ENCODE measurements around the gene MKRN2OS. TPM values are rescaled to one million over a fixed set of nuclear protein-coding genes. Genes with fewer than 3 reads are reported as not detected.

MKRN2OS gene
- polyA plus RNA-seq, 6 donors from 2014 or later: not detected

- ATAC-seq (ENCODE audit: low read depth in 2 of 2): no peak
- DNase-seq: no peak
- no peak overlapping the region for H3K27ac Mint-ChIP-seq
- H3K4me3 Mint-ChIP-seq: no peak overlapping the region
- H3K27me3 Mint-ChIP-seq: no peaks in the 10 kb centered on the region
- H3K36me3 Mint-ChIP-seq: peaks cover 9 to 17% of the 10 kb centered on the region in 2 donors
- peaks cover 0 to 4% (median 0%) of the 10 kb centered on the region in 3 donors for H3K4me1 Mint-ChIP-seq
- H3K9me3 Mint-ChIP-seq: peaks cover 0 to 4% (median 0%) of the 10 kb centered on the region in 7 donors
Observed at GRCh38 chr3:12521010-12521409, 24.3 kb downstream of the MKRN2OS start.

GRCh38 chr3:12518261-12519028 lies 26.9 kb downstream of the MKRN2OS start:
- Mint-ChIP-seq H3K4me1 (peaks cover 0 to 5% (median 4%) of the 10 kb centered on the region in 3 donors), H3K27me3 (no peaks in the 10 kb centered on the region), H3K27ac (no peak overlapping the region), H3K36me3 (peaks cover 7 to 17% of the 10 kb centered on the region in 2 donors), H3K4me3 (no peak overlapping the region), H3K9me3 (peaks cover 0 to 4% (median 0%) of the 10 kb centered on the region in 7 donors)
- ATAC-seq (ENCODE audit: low read depth in 2 of 2): no peak
- DNase-seq: no peak

- H3K9me3 Mint-ChIP-seq: peaks cover 0 to 4% (median 0%) of the 10 kb centered on the region in 7 donors
- H3K4me3 Mint-ChIP-seq: no peak overlapping the region
- ATAC-seq (ENCODE audit: low read depth in 2 of 2): no peak
- H3K27me3 Mint-ChIP-seq: no peaks in the 10 kb centered on the region
- no peak overlapping the region for H3K27ac Mint-ChIP-seq
- no peak for DNase-seq
- peaks cover 7 to 14% of the 10 kb centered on the region in 2 donors for H3K36me3 Mint-ChIP-seq
- peaks cover 0 to 5% (median 4%) of the 10 kb centered on the region in 3 donors for H3K4me1 Mint-ChIP-seq
Observed at GRCh38 chr3:12516873-12517272, 28.4 kb downstream of the MKRN2OS start.

- ATAC-seq (ENCODE audit: low read depth in 2 of 2) (no peak), DNase-seq (no peak)
- Mint-ChIP-seq H3K36me3 (peaks cover 1 to 10% of the 10 kb centered on the region in 2 donors), H3K4me3 (no peak overlapping the region), H3K27me3 (no peaks in the 10 kb centered on the region), H3K4me1 (peaks cover 0 to 5% (median 0%) of the 10 kb centered on the region in 3 donors), H3K27ac (no peak overlapping the region), H3K9me3 (no peaks in the 10 kb centered on the region)
Observed at GRCh38 chr3:12515631-12516030, 29.7 kb downstream of the MKRN2OS start.

GRCh38 chr3:12513694-12514446 lies 31.4 kb downstream of the MKRN2OS start:
- Mint-ChIP-seq H3K9me3 (no peaks in the 10 kb centered on the region), H3K36me3 (peaks cover 0 to 10% of the 10 kb centered on the region in 2 donors), H3K4me3 (no peak overlapping the region), H3K27ac (peak overlapping the region in 3 of 6 donors; percentile 30 to 78 (median 31)), H3K4me1 (peaks cover 0 to 5% (median 0%) of the 10 kb centered on the region in 3 donors), H3K27me3 (no peaks in the 10 kb centered on the region)
- ATAC-seq (ENCODE audit: low read depth in 2 of 2) (no peak), DNase-seq (no peak)

- Mint-ChIP-seq H3K9me3 (no peaks in the 10 kb centered on the region), H3K27me3 (no peaks in the 10 kb centered on the region), H3K4me1 (peaks cover 0 to 5% (median 4%) of the 10 kb centered on the region in 3 donors), H3K4me3 (no peak overlapping the region), H3K36me3 (peaks cover 0 to 8% of the 10 kb centered on the region in 2 donors), H3K27ac (no peak overlapping the region)
- DNase-seq (no peak), ATAC-seq (ENCODE audit: low read depth in 2 of 2) (no peak)
Observed at GRCh38 chr3:12512534-12513118, 32.7 kb downstream of the MKRN2OS start.

GRCh38 chr3:12509466-12509865 lies 35.8 kb downstream of the MKRN2OS start:
- no peak for DNase-seq
- Mint-ChIP-seq H3K36me3 (peaks cover 0 to 9% of the 10 kb centered on the region in 2 donors), H3K27me3 (no peaks in the 10 kb centered on the region), H3K9me3 (no peaks in the 10 kb centered on the region), H3K27ac (peak overlapping the region in 1 of 6 donors; percentile 47), H3K4me3 (no peak overlapping the region), H3K4me1 (peaks cover 0 to 6% (median 5%) of the 10 kb centered on the region in 3 donors)
- ATAC-seq (ENCODE audit: low read depth in 2 of 2): no peak

GRCh38 chr3:12508291-12508700 lies 37.0 kb downstream of the MKRN2OS start:
- Mint-ChIP-seq H3K27ac (no peak overlapping the region), H3K36me3 (peaks cover 5 to 14% of the 10 kb centered on the region in 2 donors), H3K4me3 (no peak overlapping the region), H3K4me1 (peaks cover under 1 to 7% (median 4%) of the 10 kb centered on the region in 3 donors), H3K9me3 (no peaks in the 10 kb centered on the region), H3K27me3 (no peaks in the 10 kb centered on the region)
- ATAC-seq (ENCODE audit: low read depth in 2 of 2): no peak
- no peak for DNase-seq

- Mint-ChIP-seq H3K27ac (peak overlapping the region in 1 of 6 donors; percentile 59), H3K4me1 (peaks cover 4 to 11% (median 8%) of the 10 kb centered on the region in 3 donors), H3K9me3 (no peaks in the 10 kb centered on the region), H3K36me3 (peaks cover 10 to 14% of the 10 kb centered on the region in 2 donors), H3K27me3 (no peaks in the 10 kb centered on the region), H3K4me3 (no peak overlapping the region)
- DNase-seq (no peak), ATAC-seq (ENCODE audit: low read depth in 2 of 2) (no peak)
Observed at GRCh38 chr3:12507591-12508281, 37.6 kb downstream of the MKRN2OS start.

GRCh38 chr3:12506201-12506709 lies 39.0 kb downstream of the MKRN2OS start:
- H3K4me3 Mint-ChIP-seq: no peak overlapping the region
- peaks cover 4 to 11% (median 8%) of the 10 kb centered on the region in 3 donors for H3K4me1 Mint-ChIP-seq
- H3K27ac Mint-ChIP-seq: no peak overlapping the region
- peaks cover 10 to 19% of the 10 kb centered on the region in 2 donors for H3K36me3 Mint-ChIP-seq
- H3K9me3 Mint-ChIP-seq: no peaks in the 10 kb centered on the region
- no peaks in the 10 kb centered on the region for H3K27me3 Mint-ChIP-seq
- DNase-seq (no peak), ATAC-seq (ENCODE audit: low read depth in 2 of 2) (no peak)

- ATAC-seq (ENCODE audit: low read depth in 2 of 2) (no peak), DNase-seq (no peak)
- Mint-ChIP-seq H3K27me3 (no peaks in the 10 kb centered on the region), H3K9me3 (no peaks in the 10 kb centered on the region), H3K27ac (peak overlapping the region in 3 of 6 donors; percentile 39 to 74 (median 49)), H3K4me1 (peaks cover 4 to 11% (median 8%) of the 10 kb centered on the region in 3 donors), H3K4me3 (no peak overlapping the region), H3K36me3 (peaks cover 18 to 23% of the 10 kb centered on the region in 2 donors)
Observed at GRCh38 chr3:12503126-12503957, 42.0 kb downstream of the MKRN2OS start.

GRCh38 chr3:12501360-12502020 lies 43.8 kb downstream of the MKRN2OS start:
- Mint-ChIP-seq H3K36me3 (peaks cover 27 to 28% of the 10 kb centered on the region in 2 donors), H3K27ac (no peak overlapping the region)

More at GRCh38 chr3:12501360-12502020, 43.8 kb downstream of the MKRN2OS start:
- no peak for ATAC-seq (ENCODE audit: low read depth in 2 of 2)
- peaks cover 4 to 8% (median 5%) of the 10 kb centered on the region in 3 donors for H3K4me1 Mint-ChIP-seq
- DNase-seq: no peak
- H3K27me3 Mint-ChIP-seq: no peaks in the 10 kb centered on the region
- no peak overlapping the region for H3K4me3 Mint-ChIP-seq
- no peaks in the 10 kb centered on the region for H3K9me3 Mint-ChIP-seq

Measured in naive B cell (primary cell).